ENCODE results near the gene GRK4. TPM values are rescaled to one million over a fixed set of nuclear protein-coding genes. Genes with fewer than 3 reads are reported as not detected.

GRK4 gene
- total and polyA plus RNA-seq, 12 donors = 4.7 to 29.2 (median 8.0) TPM

GRCh38 chr4:2965262-2965661 lies 1.9 kb downstream of the GRK4 start:
- intact Hi-C loops (cut with DNase I) = no loop called here
- Histone ChIP-seq H3K27ac (no peak overlapping the region), H3K27me3 (no peaks in the 10 kb centered on the region), H3K36me3 (replicated peaks in 1 of 2) (no peaks in the 10 kb centered on the region), H3K4me1 (replicated peaks in 1 of 2) (peaks cover 12 to 22% of the 10 kb centered on the region in 2 donors), H3K4me3 (no peak overlapping the region), H3K9me3 (replicated peaks in 1 of 3) (no peaks in the 10 kb centered on the region)
- no peak for TF ChIP-seq CTCF (IDR thresholded peaks at IDR 0.05)
- TF ChIP-seq POLR2A (IDR thresholded peaks at IDR 0.05) = no peak
- WGBS, 4 donors = 87 to 91% (median 91%) methylated on average over 16 of the region's 16 CpGs
- no peak for DNase-seq

DNA sequence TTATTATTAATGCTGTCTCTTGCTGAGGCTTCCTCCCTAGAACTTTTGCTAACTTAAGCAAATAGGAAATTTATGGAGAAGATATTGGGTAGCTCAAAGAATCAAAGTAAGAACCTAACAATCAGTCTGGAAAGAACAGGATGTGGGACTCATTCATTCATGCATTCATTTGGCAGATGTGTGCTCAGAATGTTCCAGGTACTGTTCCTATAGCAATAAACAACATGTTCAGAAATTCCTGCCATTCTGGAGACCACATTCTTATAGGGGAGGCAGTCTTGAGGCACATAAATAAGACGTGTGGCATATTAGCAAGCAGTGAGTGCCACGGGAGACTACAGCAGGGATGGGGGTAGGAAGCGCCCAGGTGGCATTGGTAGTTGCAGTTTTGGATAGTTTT lies 5.0 kb downstream of the GRK4 start:
- no peaks in the 10 kb centered on the region for H3K27me3 ChIP-seq
- H3K4me3 ChIP-seq = no peak overlapping the region
- no peaks in the 10 kb centered on the region for H3K36me3 ChIP-seq (replicated peaks in 1 of 2)
- no peak for DNase-seq
- intact Hi-C loops (cut with DNase I) = no loop called here
- H3K4me1 ChIP-seq (replicated peaks in 1 of 2) = peaks cover 0 to 8% of the 10 kb centered on the region in 2 donors
- no peaks in the 10 kb centered on the region for H3K9me3 ChIP-seq (replicated peaks in 1 of 3)
- 72 to 83% (median 78%) methylated on average over 3 of the region's 3 CpGs for WGBS, 4 donors
- TF ChIP-seq POLR2A (IDR thresholded peaks at IDR 0.05) (no peak), CTCF (IDR thresholded peaks at IDR 0.05) (no peak)
- no peak overlapping the region for H3K27ac ChIP-seq

DNA sequence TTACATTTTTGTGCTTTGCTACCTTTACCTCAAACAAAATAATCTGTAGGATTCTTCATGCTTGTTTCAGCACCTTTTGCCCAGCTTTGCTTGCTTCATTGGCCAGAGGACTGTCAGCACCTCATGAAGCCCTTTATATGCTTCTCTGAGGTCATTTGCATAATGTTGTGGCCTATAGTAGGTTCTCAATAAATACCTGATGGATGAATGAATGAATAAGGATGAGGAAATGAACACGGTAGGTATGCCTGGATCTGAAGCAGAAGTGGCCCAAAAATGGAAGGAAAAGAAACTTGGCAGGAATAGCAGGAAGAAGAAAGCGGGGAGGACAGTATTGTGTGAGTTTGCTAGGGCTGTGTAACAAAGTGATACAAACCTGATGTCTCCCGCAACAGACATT lies 7.9 kb downstream of the GRK4 start:
- H3K4me3 ChIP-seq = no peak overlapping the region
- 88 to 93% (median 89%) methylated on average over 3 of the region's 3 CpGs for WGBS, 4 donors
- no peak for DNase-seq
- intact Hi-C loops (cut with DNase I) = no loop called here
- no peaks in the 10 kb centered on the region for H3K9me3 ChIP-seq (replicated peaks in 1 of 3)
- H3K36me3 ChIP-seq (replicated peaks in 1 of 2) = no peaks in the 10 kb centered on the region
- H3K27me3 ChIP-seq = no peaks in the 10 kb centered on the region
- H3K4me1 ChIP-seq (replicated peaks in 1 of 2) = no peaks in the 10 kb centered on the region
- no peak overlapping the region for H3K27ac ChIP-seq
- no peak for TF ChIP-seq POLR2A (IDR thresholded peaks at IDR 0.05)
- no peak for TF ChIP-seq CTCF (IDR thresholded peaks at IDR 0.05)

DNA sequence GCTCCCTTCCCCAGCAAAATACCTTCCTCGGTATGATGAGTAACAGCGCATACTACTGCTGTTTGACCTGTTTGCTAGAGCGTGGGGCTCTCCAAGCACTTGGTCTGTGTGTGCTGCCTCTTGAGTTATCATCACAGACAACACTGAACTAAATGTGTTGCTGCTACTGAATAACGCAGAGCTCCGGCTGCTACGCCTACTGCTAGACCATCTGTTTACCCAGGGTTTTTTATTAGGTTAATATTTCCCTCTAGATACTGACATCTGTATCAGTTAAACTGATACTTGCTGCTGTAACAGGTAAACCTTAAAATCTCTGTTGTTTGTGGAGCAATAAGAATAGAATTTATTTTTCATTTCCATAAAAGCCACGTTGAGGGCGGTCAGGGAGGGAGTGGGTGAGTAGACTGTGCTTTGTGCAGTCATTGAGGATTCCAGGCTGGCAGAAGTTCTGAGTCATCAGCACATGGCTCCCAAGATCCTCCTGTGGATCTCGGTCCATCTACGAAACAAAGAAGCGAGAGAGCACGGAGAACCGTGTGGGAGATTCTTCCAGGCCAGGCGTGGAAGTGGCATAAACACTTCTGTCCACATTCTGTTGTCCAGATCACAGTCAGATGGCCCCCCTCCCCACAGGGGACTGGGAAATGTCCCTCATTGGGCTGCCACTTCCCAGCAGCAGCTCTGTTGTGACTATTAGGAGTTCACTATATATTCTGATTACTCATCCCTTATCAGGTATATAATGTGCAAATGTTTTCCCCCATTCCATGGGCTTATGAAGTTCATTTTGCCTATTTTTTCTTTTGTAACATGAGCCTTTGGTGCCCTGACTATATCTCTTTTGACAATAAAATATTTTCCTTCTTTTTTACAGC lies 14.1 kb downstream of the GRK4 start:
- TF ChIP-seq POLR2A (IDR thresholded peaks at IDR 0.05) (no peak), CTCF (IDR thresholded peaks at IDR 0.05) (no peak)
- Histone ChIP-seq H3K9me3 (replicated peaks in 1 of 3) (no peaks in the 10 kb centered on the region), H3K4me1 (replicated peaks in 1 of 2) (no peaks in the 10 kb centered on the region), H3K27ac (no peak overlapping the region), H3K36me3 (replicated peaks in 1 of 2) (no peaks in the 10 kb centered on the region), H3K27me3 (no peaks in the 10 kb centered on the region), H3K4me3 (no peak overlapping the region)
- DNase-seq = no peak
- intact Hi-C loops (cut with DNase I) = loop anchor here in 1 of 2 donors (5.0 kb wide), 1 partner anchor 60 kb away; no protein-coding TSS in a partner anchor
- WGBS, 4 donors = 85 to 88% (median 87%) methylated on average over 14 of the region's 14 CpGs
